Measurements from ENCODE around the gene MAPKAPK2.

MAPKAPK2 gene

DNA sequence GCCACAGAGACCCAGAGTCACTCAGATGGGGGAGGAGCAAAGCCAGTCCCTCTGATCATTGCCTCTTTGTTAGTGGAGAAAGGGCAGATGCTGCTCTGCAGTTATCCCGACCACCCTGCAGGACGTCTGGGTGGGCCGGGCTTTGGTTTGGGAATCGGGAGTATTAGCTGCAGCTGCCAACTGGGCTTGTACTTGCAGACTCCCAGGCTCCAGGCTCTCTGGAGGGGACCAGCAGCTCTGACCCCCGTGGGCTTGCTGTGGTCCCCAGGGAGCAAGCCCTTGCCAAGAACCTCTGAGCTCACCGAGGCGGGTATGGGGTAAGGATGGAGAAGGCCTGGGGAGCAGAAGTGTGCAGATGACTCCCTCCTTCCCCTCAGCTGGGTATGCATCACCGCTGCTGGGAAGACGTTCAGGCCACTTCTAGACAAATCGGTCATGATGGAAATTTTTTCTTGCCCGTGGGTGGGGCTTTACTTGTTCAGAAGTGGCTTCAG lies 21.6 kb downstream of the MAPKAPK2 start:
- Histone ChIP-seq H3K27me3 (ENCODE audit: insufficient read depth, low read depth, severe bottlenecking) (no peaks in the 10 kb centered on the region), H3K4me3 (ENCODE audit: low read depth, low read length) (peak overlapping the region; percentile 25), H3K27ac (peak overlapping the region; percentile 81), H3K9me3 (ENCODE audit: severe bottlenecking) (no peaks in the 10 kb centered on the region), H3K36me3 (no peaks in the 10 kb centered on the region; the same call in 1 of the 2 replicates)
- DNase-seq: peak; percentile 81
- TF ChIP-seq, protein P1, sequence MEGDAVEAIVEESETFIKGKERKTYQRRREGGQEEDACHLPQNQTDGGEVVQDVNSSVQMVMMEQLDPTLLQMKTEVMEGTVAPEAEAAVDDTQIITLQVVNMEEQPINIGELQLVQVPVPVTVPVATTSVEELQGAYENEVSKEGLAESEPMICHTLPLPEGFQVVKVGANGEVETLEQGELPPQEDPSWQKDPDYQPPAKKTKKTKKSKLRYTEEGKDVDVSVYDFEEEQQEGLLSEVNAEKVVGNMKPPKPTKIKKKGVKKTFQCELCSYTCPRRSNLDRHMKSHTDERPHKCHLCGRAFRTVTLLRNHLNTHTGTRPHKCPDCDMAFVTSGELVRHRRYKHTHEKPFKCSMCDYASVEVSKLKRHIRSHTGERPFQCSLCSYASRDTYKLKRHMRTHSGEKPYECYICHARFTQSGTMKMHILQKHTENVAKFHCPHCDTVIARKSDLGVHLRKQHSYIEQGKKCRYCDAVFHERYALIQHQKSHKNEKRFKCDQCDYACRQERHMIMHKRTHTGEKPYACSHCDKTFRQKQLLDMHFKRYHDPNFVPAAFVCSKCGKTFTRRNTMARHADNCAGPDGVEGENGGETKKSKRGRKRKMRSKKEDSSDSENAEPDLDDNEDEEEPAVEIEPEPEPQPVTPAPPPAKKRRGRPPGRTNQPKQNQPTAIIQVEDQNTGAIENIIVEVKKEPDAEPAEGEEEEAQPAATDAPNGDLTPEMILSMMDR (IDR thresholded peaks at IDR 0.05; ENCODE audit: low read depth, low read length): no peak

DNA sequence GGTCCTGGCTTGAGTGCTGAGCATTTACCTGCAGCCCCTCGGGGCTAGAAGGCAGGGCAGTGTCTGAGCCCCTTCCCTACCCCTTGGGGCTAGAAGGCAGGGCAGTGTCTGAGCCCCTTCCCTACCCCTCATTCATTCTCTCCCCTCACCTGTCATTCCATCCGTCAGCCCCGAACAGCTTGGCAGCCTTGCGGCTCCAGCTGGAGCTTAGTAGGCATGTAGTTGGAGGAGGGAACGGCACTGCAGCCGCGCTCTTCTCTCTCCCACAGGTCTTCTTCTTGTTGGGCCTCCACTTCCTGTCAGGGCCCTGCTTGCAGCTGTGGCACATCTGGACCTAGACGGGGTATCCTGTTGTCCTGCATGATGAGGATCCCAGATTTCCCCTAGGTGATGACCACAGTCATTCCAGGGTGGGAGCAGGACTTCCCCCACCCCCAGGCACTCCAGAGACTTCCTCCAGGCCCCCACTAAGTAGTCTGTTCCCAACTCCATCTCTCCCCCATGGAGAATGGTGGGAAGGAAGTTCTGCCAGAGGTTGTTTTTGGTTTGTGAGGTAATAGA lies 22.2 kb downstream of the MAPKAPK2 start:
- Histone ChIP-seq H3K27ac (peak overlapping the region; percentile 81), H3K9me3 (ENCODE audit: severe bottlenecking) (no peaks in the 10 kb centered on the region)
- no peak for DNase-seq

DNA sequence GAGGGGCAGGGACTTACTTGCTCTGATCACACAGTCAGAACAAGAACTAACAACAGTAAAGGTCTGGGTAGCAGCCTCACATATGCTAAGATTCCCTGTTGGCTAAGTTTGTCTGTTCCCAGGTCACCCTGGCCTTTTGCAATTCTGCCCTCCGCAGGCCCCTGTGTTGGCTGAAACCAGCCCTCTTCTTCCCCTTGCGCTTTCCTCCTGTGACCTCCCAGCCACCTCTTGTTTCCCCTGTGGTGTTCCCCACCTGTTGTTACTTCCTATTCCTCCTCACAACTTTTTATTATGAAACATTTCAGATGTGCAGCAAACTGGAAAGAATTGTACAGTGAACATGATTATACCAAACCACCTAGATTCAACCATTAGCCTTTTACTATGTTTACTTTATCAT lies 23.4 kb downstream of the MAPKAPK2 start:
- H3K27ac ChIP-seq: 0 out of 2 replicates have a peak overlapping the region, but pooled peaks have one; percentile 1
- no peak overlapping the region for H3K4me3 ChIP-seq (ENCODE audit: low read depth, low read length)
- no peaks in the 10 kb centered on the region for H3K27me3 ChIP-seq (ENCODE audit: insufficient read depth, low read depth, severe bottlenecking)
- H3K9me3 ChIP-seq (ENCODE audit: severe bottlenecking): no peaks in the 10 kb centered on the region
- TF ChIP-seq, protein P1 (IDR thresholded peaks at IDR 0.05; ENCODE audit: low read depth, low read length): peak; percentile 65
- H3K36me3 ChIP-seq: no peaks in the 10 kb centered on the region; the same call in 1 of the 2 replicates
- peak; percentile 65 for DNase-seq

More for the DNA sequence above, 22.2 kb downstream of the MAPKAPK2 start:
- TF ChIP-seq, protein P1 (IDR thresholded peaks at IDR 0.05; ENCODE audit: low read depth, low read length): no peak
- H3K4me3 ChIP-seq (ENCODE audit: low read depth, low read length): no peak overlapping the region
- H3K27me3 ChIP-seq (ENCODE audit: insufficient read depth, low read depth, severe bottlenecking): no peaks in the 10 kb centered on the region
- H3K36me3 ChIP-seq: no peaks in the 10 kb centered on the region; the same call in 1 of the 2 replicates

DNA sequence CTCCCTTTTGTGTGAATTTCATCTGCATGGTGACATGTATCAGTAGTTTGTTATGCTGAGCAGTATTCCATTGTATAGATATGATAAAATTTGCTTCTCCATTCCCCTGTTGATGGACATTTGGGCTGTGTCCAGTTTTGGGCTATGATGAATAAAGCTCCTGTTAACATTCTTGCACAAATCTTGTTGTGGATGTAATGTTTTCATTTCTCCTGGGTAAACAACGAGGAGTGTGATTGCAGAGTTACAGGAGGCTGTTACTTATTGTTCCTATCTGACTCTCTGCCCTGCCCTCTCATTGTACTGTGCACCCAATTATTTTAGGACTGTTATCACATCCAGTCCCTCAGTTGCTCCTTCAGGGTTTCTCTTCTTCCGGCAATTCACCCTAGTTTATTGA lies 24.2 kb downstream of the MAPKAPK2 start:
- H3K4me3 ChIP-seq (ENCODE audit: low read depth, low read length): no peak overlapping the region
- no peak overlapping the region for H3K27ac ChIP-seq
- H3K27me3 ChIP-seq (ENCODE audit: insufficient read depth, low read depth, severe bottlenecking): no peaks in the 10 kb centered on the region
- H3K36me3 ChIP-seq: no peaks in the 10 kb centered on the region; the same call in 1 of the 2 replicates
- no peak for DNase-seq
- no peaks in the 10 kb centered on the region for H3K9me3 ChIP-seq (ENCODE audit: severe bottlenecking)
- TF ChIP-seq, protein P1 (IDR thresholded peaks at IDR 0.05; ENCODE audit: low read depth, low read length): no peak

DNA sequence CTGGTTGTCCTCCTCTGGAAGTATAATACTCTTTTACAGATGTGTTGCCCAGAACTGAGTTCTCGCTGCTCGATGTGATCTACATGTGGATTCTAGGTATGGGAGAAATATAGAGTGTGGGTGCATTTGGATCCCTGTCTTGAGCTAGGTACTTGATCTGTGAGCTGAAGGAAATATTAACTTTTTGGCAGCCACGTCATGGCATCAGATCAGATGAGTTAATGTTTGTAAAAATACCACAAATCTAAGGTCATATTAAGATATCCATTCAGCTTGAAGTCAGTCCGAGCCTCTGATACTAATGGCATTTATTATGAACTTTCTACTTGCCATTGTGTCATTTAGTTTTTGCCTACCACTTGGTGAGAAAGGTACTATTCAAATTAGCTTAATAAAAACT lies 24.6 kb downstream of the MAPKAPK2 start:
- TF ChIP-seq, protein P1 (IDR thresholded peaks at IDR 0.05; ENCODE audit: low read depth, low read length): no peak
- H3K9me3 ChIP-seq (ENCODE audit: severe bottlenecking): no peaks in the 10 kb centered on the region
- no peak for DNase-seq
- no peak overlapping the region for H3K4me3 ChIP-seq (ENCODE audit: low read depth, low read length)
- H3K27me3 ChIP-seq (ENCODE audit: insufficient read depth, low read depth, severe bottlenecking): no peaks in the 10 kb centered on the region
- H3K27ac ChIP-seq: no peak overlapping the region
- no peaks in the 10 kb centered on the region; the same call in 1 of the 2 replicates for H3K36me3 ChIP-seq
